Vagina (tissue), 2 donors: ENCODE data around the gene LAMA2. TPM values are rescaled to one million over a fixed set of nuclear protein-coding genes. Genes with fewer than 3 reads are reported as not detected.

Experiments
- DNase-seq, 2 donors: peaks; one replicate each; pipeline ENCODE4 v3.0.0-alpha.2; 2017; ENCODE audit errors: extremely low spot score in 2 of 2
- H3K27ac ChIP-seq: fragments of 200-600 bp; sonication (generic); one replicate; pipeline ENCODE4 v1.5.1; 2019
- H3K27me3 ChIP-seq: fragments of 200-600 bp; sonication (generic); one replicate; pipeline ENCODE4 v1.5.1; 2019
- H3K36me3 ChIP-seq, 2 donors: fragments of 200-600 bp; sonication (generic); one replicate each; pipeline ENCODE4 v1.5.1; 2017 to 2019
- H3K4me1 ChIP-seq: fragments of 200-600 bp; sonication (generic); one replicate; pipeline ENCODE4 v1.5.1; 2019
- H3K4me3 ChIP-seq, 2 donors: fragments of 200-600 bp; sonication (generic); 1 replicate in 1 of 2; 2 replicates in 1 of 2; pipeline ENCODE4 v1.5.1; 2016 to 2019
- H3K9me3 ChIP-seq: fragments of 200-600 bp; sonication (generic); one replicate; pipeline ENCODE4 v1.5.1; 2019
- CTCF ChIP-seq, 3 experiments: fragments of 450-650 bp in 2 of 3; fragments of 200-600 bp in 1 of 3; sonication (generic) in 1 of 3; IDR thresholded peaks; one replicate each; pipeline ENCODE4 v1.5.1; 2017 to 2019; ENCODE audit warnings: antibody characterized with exemption in 3 of 3, mild to moderate bottlenecking in 2 of 3, moderate library complexity in 2 of 3
- POLR2A ChIP-seq, 2 donors: fragments of 450-650 bp; IDR thresholded peaks; one replicate each; pipeline ENCODE4 v1.6.1; 2017; ENCODE audit warnings: antibody characterized with exemption in 2 of 2, mild to moderate bottlenecking in 2 of 2, moderate library complexity in 2 of 2
- POLR2AphosphoS5 ChIP-seq, 2 donors: sonication (generic); formaldehyde crosslinking; IDR thresholded peaks; one replicate each; pipeline ENCODE4 v1.9.0; 2017; ENCODE audit warnings: antibody characterized with exemption in 2 of 2, mild to moderate bottlenecking in 2 of 2, low read depth in 1 of 2; ENCODE audit not compliant: insufficient read depth in 1 of 2
- intact Hi-C: fragments of 100-400 bp; cut with DNase I; formaldehyde crosslinking; loops from one replicate; pipeline ENCODE4 v1.15.1; 2023
- total RNA-seq: library from RNA; depleted of rRNA; stranded (reverse); fragments of >200 nt; gene quantifications from one replicate; pipeline ENCODE4 v1.2.3, GENCODE V29; 2016

LAMA2 gene
- total RNA-seq, 1 donor from 2014 or later = 91.1 TPM

- H3K4me3 ChIP-seq = no peak overlapping the region
- TF ChIP-seq CTCF (IDR thresholded peaks at IDR 0.05) (peak; percentile 38 to 56 (median 49)), POLR2AphosphoS5 (IDR thresholded peaks at IDR 0.05; ENCODE audit: insufficient read depth in 1 of 2, low read depth in 1 of 2) (peak in 1 of 2 donors; percentile 10), POLR2A (IDR thresholded peaks at IDR 0.05) (no peak)
- no peak for DNase-seq
Observed at GRCh38 chr6:129370268-129370916, 487.5 kb downstream of the LAMA2 start.

GRCh38 chr6:129381885-129382284 lies 498.9 kb downstream of the LAMA2 start:
- intact Hi-C loops = no loop called here
- peaks cover 0 to 5% of the 10 kb centered on the region in 2 donors for H3K36me3 ChIP-seq
- no peak for TF ChIP-seq POLR2AphosphoS5 (IDR thresholded peaks at IDR 0.05; ENCODE audit: insufficient read depth in 1 of 2, low read depth in 1 of 2)
- no peak for TF ChIP-seq POLR2A (IDR thresholded peaks at IDR 0.05)
- TF ChIP-seq CTCF (IDR thresholded peaks at IDR 0.05) = no peak
- no peak overlapping the region for H3K27ac ChIP-seq
- DNase-seq = no peak
- no peaks in the 10 kb centered on the region for H3K4me1 ChIP-seq
- no peak overlapping the region for H3K4me3 ChIP-seq
- H3K27me3 ChIP-seq = no peaks in the 10 kb centered on the region
- no peaks in the 10 kb centered on the region for H3K9me3 ChIP-seq

More at GRCh38 chr6:129370268-129370916, 487.5 kb downstream of the LAMA2 start:
- intact Hi-C loops = no loop called here
- H3K27ac ChIP-seq = no peak overlapping the region
- H3K4me1 ChIP-seq = no peaks in the 10 kb centered on the region
- no peaks in the 10 kb centered on the region for H3K9me3 ChIP-seq
- no peaks in the 10 kb centered on the region for H3K27me3 ChIP-seq
- no peaks in the 10 kb centered on the region for H3K36me3 ChIP-seq

GRCh38 chr6:129382916-129383315 lies 500.0 kb downstream of the LAMA2 start:
- H3K27ac ChIP-seq = no peak overlapping the region
- H3K4me1 ChIP-seq = no peaks in the 10 kb centered on the region
- no peaks in the 10 kb centered on the region for H3K9me3 ChIP-seq
- no peak for TF ChIP-seq POLR2AphosphoS5 (IDR thresholded peaks at IDR 0.05; ENCODE audit: insufficient read depth in 1 of 2, low read depth in 1 of 2)
- TF ChIP-seq CTCF (IDR thresholded peaks at IDR 0.05) = no peak
- no peak for TF ChIP-seq POLR2A (IDR thresholded peaks at IDR 0.05)
- H3K27me3 ChIP-seq = no peaks in the 10 kb centered on the region
- H3K4me3 ChIP-seq = no peak overlapping the region
- intact Hi-C loops = no loop called here
- DNase-seq = no peak
- peaks cover 0 to 5% of the 10 kb centered on the region in 2 donors for H3K36me3 ChIP-seq

- Histone ChIP-seq H3K4me3 (no peak overlapping the region), H3K4me1 (no peaks in the 10 kb centered on the region), H3K9me3 (no peaks in the 10 kb centered on the region), H3K36me3 (peaks cover 0 to 5% of the 10 kb centered on the region in 2 donors), H3K27ac (no peak overlapping the region), H3K27me3 (no peaks in the 10 kb centered on the region)
- no peak for DNase-seq
- TF ChIP-seq POLR2A (IDR thresholded peaks at IDR 0.05) (no peak), CTCF (IDR thresholded peaks at IDR 0.05) (no peak), POLR2AphosphoS5 (IDR thresholded peaks at IDR 0.05; ENCODE audit: insufficient read depth in 1 of 2, low read depth in 1 of 2) (no peak)
- intact Hi-C loops = no loop called here
Observed at GRCh38 chr6:129385117-129385516, 502.2 kb downstream of the LAMA2 start.

- H3K4me3 ChIP-seq = no peak overlapping the region
- intact Hi-C loops = no loop called here
- no peaks in the 10 kb centered on the region for H3K4me1 ChIP-seq
- DNase-seq = no peak
- H3K36me3 ChIP-seq = no peaks in the 10 kb centered on the region
- H3K27me3 ChIP-seq = no peaks in the 10 kb centered on the region
- no peaks in the 10 kb centered on the region for H3K9me3 ChIP-seq
- no peak overlapping the region for H3K27ac ChIP-seq
- no peak for TF ChIP-seq POLR2AphosphoS5 (IDR thresholded peaks at IDR 0.05; ENCODE audit: insufficient read depth in 1 of 2, low read depth in 1 of 2)
- TF ChIP-seq CTCF (IDR thresholded peaks at IDR 0.05) = no peak
- no peak for TF ChIP-seq POLR2A (IDR thresholded peaks at IDR 0.05)
Observed at GRCh38 chr6:129390900-129391299, 508.0 kb downstream of the LAMA2 start.
